OCI-LY1 (cell line): ENCODE measurements around the gene RASA3.
"Not testable (repeated sequence)": the region's sequence is repeated elsewhere in the genome, so short reads cannot be mapped to it uniquely, and the experiment has no call there.

Source experiments
- EZH2 ChIP-seq: fragments of 200-600 bp; sonication (generic), shearing (Covaris generic); IDR thresholded peaks from 2 replicates; pipeline ENCODE4 v1.8.0; 2017; ENCODE audit warnings: borderline replicate concordance, mixed run types, mild to moderate bottlenecking, antibody characterized with exemption, low read length, moderate library complexity, mixed read lengths
- TF ChIP-seq, protein P1 (sequence below): fragments of 200-600 bp; sonication (generic), shearing (Covaris generic); IDR thresholded peaks from 2 replicates; pipeline ENCODE4 v1.5.1; 2017; ENCODE audit warnings: mild to moderate bottlenecking, antibody characterized with exemption, low read length, moderate library complexity, mixed read lengths

DNA sequence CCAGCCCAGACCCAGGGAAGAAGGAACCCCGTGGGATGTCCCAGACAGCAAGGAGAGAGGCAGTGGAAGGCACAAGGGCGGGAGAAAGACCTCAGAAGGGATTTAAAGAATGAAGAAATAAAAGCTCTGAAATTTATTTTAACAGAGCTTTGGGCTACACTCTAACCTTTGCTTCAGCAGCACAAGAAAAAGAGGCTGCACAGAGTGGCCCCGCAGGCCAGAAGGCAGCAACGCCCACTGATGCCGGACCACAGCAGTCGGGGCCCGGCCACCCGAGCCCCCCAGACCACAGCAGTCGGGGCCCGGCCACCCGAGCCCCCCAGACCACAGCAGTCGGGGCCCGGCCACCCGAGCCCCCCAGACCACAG, 33.8 kb downstream of the RASA3 start:
- not testable (repeated sequence) for TF ChIP-seq EZH2
- TF ChIP-seq, protein P1, sequence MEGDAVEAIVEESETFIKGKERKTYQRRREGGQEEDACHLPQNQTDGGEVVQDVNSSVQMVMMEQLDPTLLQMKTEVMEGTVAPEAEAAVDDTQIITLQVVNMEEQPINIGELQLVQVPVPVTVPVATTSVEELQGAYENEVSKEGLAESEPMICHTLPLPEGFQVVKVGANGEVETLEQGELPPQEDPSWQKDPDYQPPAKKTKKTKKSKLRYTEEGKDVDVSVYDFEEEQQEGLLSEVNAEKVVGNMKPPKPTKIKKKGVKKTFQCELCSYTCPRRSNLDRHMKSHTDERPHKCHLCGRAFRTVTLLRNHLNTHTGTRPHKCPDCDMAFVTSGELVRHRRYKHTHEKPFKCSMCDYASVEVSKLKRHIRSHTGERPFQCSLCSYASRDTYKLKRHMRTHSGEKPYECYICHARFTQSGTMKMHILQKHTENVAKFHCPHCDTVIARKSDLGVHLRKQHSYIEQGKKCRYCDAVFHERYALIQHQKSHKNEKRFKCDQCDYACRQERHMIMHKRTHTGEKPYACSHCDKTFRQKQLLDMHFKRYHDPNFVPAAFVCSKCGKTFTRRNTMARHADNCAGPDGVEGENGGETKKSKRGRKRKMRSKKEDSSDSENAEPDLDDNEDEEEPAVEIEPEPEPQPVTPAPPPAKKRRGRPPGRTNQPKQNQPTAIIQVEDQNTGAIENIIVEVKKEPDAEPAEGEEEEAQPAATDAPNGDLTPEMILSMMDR = not testable (repeated sequence)
